Esophagus squamous epithelium (tissue), 5 donors: ENCODE results near the gene GPC1. TPM values are rescaled to one million over a fixed set of nuclear protein-coding genes. Genes with fewer than 3 reads are reported as not detected.

Experiments
- DNase-seq: peaks from one replicate; lab custom pipeline; 2025; lab: John Stamatoyannopoulos, UW
- H3K27ac ChIP-seq, 4 donors: fragments of 200-600 bp; sonication (generic); one replicate each; pipeline ENCODE4 v1.5.1; 2016 to 2019; ENCODE audit warnings: mild to moderate bottlenecking in 1 of 4
- H3K27me3 ChIP-seq, 4 donors: fragments of 200-600 bp; sonication (generic); 1 replicate in 3 of 4; 2 replicates in 1 of 4; pipeline versions ENCODE4 v1.5.1 to v1.6.0; 2017 to 2021; ENCODE audit warnings: antibody characterized with exemption in 1 of 4
- H3K36me3 ChIP-seq, 3 donors: fragments of 200-600 bp; sonication (generic); one replicate each; pipeline ENCODE4 v1.5.1; 2016 to 2019
- H3K4me1 ChIP-seq, 3 donors: fragments of 200-600 bp; sonication (generic); one replicate each; pipeline ENCODE4 v1.5.1; 2017 to 2019
- H3K4me3 ChIP-seq, 4 donors: fragments of 200-600 bp; sonication (generic); 1 replicate in 3 of 4; 2 replicates in 1 of 4; pipeline ENCODE4 v1.5.1; 2016 to 2019; ENCODE audit warnings: mild to moderate bottlenecking in 2 of 4, moderate library complexity in 1 of 4
- H3K9me3 ChIP-seq, 3 donors: fragments of 200-600 bp; sonication (generic); one replicate each; pipeline ENCODE4 v1.5.1; 2016 to 2019
- POLR2A ChIP-seq, 4 donors: fragments of 450-650 bp; IDR thresholded peaks; one replicate each; pipeline ENCODE4 v1.6.1; 2017; ENCODE audit warnings: antibody characterized with exemption in 4 of 4, mild to moderate bottlenecking in 4 of 4, moderate library complexity in 3 of 4
- WGBS, 2 donors: methylation state at CpG; one replicate each; pipeline ENCODE4 v1.1.5; 2018; 5-methylcytosine and 5-hydroxymethylcytosine counted together
- intact Hi-C: fragments of 100-400 bp; cut with DNase I; formaldehyde crosslinking; loops from one replicate; pipeline ENCODE4 v1.15.0; 2022
- total RNA-seq, 4 donors: library from RNA; depleted of rRNA; stranded (reverse); fragments of >200 nt; gene quantifications; one replicate each; pipeline ENCODE4 v1.1.0, GENCODE V29; 2016
- TF ChIP-seq, protein P1 (sequence below), 6 experiments: fragments of 450-650 bp in 4 of 6; fragments of 200-600 bp in 2 of 6; sonication (generic) in 2 of 6; IDR thresholded peaks; one replicate each; pipeline ENCODE4 v1.5.1; 2016 to 2019; ENCODE audit warnings: antibody characterized with exemption in 6 of 6, mild to moderate bottlenecking in 4 of 6, moderate library complexity in 4 of 6
- donor health status: DM: yes; HTN: yes; CAD: no.

The GPC1 gene
- total RNA-seq, 4 donors from 2014 or later, result 59.3 to 129 (median 78.6) TPM

GRCh38 chr2:240465765-240466578, 30.5 kb downstream of the GPC1 start:
- WGBS, 2 donors, result 51 to 83% methylated on average over 9 of the region's 28 CpGs
- intact Hi-C loops, result no loop called here
- H3K4me3 ChIP-seq, result no peak overlapping the region
- TF ChIP-seq, protein P1, sequence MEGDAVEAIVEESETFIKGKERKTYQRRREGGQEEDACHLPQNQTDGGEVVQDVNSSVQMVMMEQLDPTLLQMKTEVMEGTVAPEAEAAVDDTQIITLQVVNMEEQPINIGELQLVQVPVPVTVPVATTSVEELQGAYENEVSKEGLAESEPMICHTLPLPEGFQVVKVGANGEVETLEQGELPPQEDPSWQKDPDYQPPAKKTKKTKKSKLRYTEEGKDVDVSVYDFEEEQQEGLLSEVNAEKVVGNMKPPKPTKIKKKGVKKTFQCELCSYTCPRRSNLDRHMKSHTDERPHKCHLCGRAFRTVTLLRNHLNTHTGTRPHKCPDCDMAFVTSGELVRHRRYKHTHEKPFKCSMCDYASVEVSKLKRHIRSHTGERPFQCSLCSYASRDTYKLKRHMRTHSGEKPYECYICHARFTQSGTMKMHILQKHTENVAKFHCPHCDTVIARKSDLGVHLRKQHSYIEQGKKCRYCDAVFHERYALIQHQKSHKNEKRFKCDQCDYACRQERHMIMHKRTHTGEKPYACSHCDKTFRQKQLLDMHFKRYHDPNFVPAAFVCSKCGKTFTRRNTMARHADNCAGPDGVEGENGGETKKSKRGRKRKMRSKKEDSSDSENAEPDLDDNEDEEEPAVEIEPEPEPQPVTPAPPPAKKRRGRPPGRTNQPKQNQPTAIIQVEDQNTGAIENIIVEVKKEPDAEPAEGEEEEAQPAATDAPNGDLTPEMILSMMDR (IDR thresholded peaks at IDR 0.05), result no peak
- TF ChIP-seq POLR2A (IDR thresholded peaks at IDR 0.05), result no peak
- no peak for DNase-seq
- H3K4me1 ChIP-seq, result peaks cover 0 to 16% (median 0%) of the 10 kb centered on the region in 3 donors
- no peaks in the 10 kb centered on the region for H3K9me3 ChIP-seq
- H3K36me3 ChIP-seq, result peaks cover 7 to 65% (median 7%) of the 10 kb centered on the region in 3 donors
- no peaks in the 10 kb centered on the region for H3K27me3 ChIP-seq
- no peak overlapping the region for H3K27ac ChIP-seq

- no CpG with 5 or more reads among the region's 19 CpGs for WGBS, 2 donors
- peaks cover 0 to 16% (median 0%) of the 10 kb centered on the region in 3 donors for H3K4me1 ChIP-seq
- DNase-seq, result no peak
- no peaks in the 10 kb centered on the region for H3K9me3 ChIP-seq
- H3K27ac ChIP-seq, result no peak overlapping the region
- H3K36me3 ChIP-seq, result peaks cover 7 to 59% (median 7%) of the 10 kb centered on the region in 3 donors
- TF ChIP-seq, protein P1 (IDR thresholded peaks at IDR 0.05), result no peak
- TF ChIP-seq POLR2A (IDR thresholded peaks at IDR 0.05), result no peak
- intact Hi-C loops, result no loop called here
- H3K4me3 ChIP-seq, result no peak overlapping the region
- no peaks in the 10 kb centered on the region for H3K27me3 ChIP-seq
These were observed 31.2 kb downstream of the GPC1 start for GRCh38 chr2:240466579-240467148.

- WGBS, 2 donors, result 53 to 78% methylated on average over 4 to 7 of the region's 12 CpGs
- no peak for DNase-seq
These were observed 31.7 kb downstream of the GPC1 start for GRCh38 chr2:240467149-240467642.

GRCh38 chr2:240467659-240468302, 32.3 kb downstream of the GPC1 start:
- 50 to 73% methylated on average over 11 of the region's 22 CpGs for WGBS, 2 donors
- intact Hi-C loops, result no loop called here
- Histone ChIP-seq H3K36me3 (peaks cover 3 to 47% (median 7%) of the 10 kb centered on the region in 3 donors), H3K4me1 (peaks cover 0 to 16% (median 0%) of the 10 kb centered on the region in 3 donors), H3K27ac (no peak overlapping the region), H3K9me3 (peaks cover 0 to 3% (median 0%) of the 10 kb centered on the region in 3 donors), H3K4me3 (no peak overlapping the region), H3K27me3 (no peaks in the 10 kb centered on the region)
- no peak for DNase-seq
- TF ChIP-seq, protein P1 (IDR thresholded peaks at IDR 0.05), result no peak
- no peak for TF ChIP-seq POLR2A (IDR thresholded peaks at IDR 0.05)

More at GRCh38 chr2:240467149-240467642, 31.7 kb downstream of the GPC1 start:
- peaks cover 6 to 53% (median 7%) of the 10 kb centered on the region in 3 donors for H3K36me3 ChIP-seq
- intact Hi-C loops, result no loop called here
- no peaks in the 10 kb centered on the region for H3K9me3 ChIP-seq
- TF ChIP-seq, protein P1 (IDR thresholded peaks at IDR 0.05), result no peak
- no peak for TF ChIP-seq POLR2A (IDR thresholded peaks at IDR 0.05)
- peaks cover 0 to 16% (median 0%) of the 10 kb centered on the region in 3 donors for H3K4me1 ChIP-seq
- H3K27ac ChIP-seq, result no peak overlapping the region
- no peak overlapping the region for H3K4me3 ChIP-seq
- H3K27me3 ChIP-seq, result no peaks in the 10 kb centered on the region
